Uterus (tissue), 4 donors: ENCODE measurements around the gene WWOX. TPM values are rescaled to one million over a fixed set of nuclear protein-coding genes. Genes with fewer than 3 reads are reported as not detected.

Experiments
- DNase-seq, 2 donors: peaks; one replicate each; pipeline ENCODE4 v3.0.0-alpha.2; 2019 to 2020
- H3K27ac ChIP-seq, 2 donors: fragments of 200-600 bp; sonication (generic); 1 replicate in 1 of 2; 2 replicates in 1 of 2; pipeline ENCODE4 v1.5.1; 2016 to 2018
- H3K27me3 ChIP-seq, 2 donors: fragments of 200-600 bp; sonication (generic); one replicate each; pipeline ENCODE4 v1.5.1; 2018 to 2019; ENCODE audit warnings: control low read depth in 1 of 2
- H3K36me3 ChIP-seq, 2 donors: fragments of 200-600 bp; sonication (generic); one replicate each; pipeline ENCODE4 v1.5.1; 2019; ENCODE audit warnings: control low read depth in 1 of 2
- H3K4me1 ChIP-seq, 2 donors: fragments of 200-600 bp; sonication (generic); one replicate each; pipeline ENCODE4 v1.5.1; 2018 to 2019; ENCODE audit warnings: control low read depth in 1 of 2
- H3K4me3 ChIP-seq, 2 donors: fragments of 200-600 bp; sonication (generic); 1 replicate in 1 of 2; 2 replicates in 1 of 2; pipeline ENCODE4 v1.5.1; 2018 to 2019; ENCODE audit warnings: mild to moderate bottlenecking in 1 of 2
- H3K9me3 ChIP-seq, 2 donors: fragments of 200-600 bp; sonication (generic); one replicate each; pipeline ENCODE4 v1.5.1; 2019; ENCODE audit warnings: control low read depth in 1 of 2
- POLR2A ChIP-seq, 2 donors: fragments of 450-650 bp; IDR thresholded peaks; one replicate each; pipeline ENCODE4 v1.6.1; 2016; ENCODE audit warnings: antibody characterized with exemption in 2 of 2, mild to moderate bottlenecking in 1 of 2, moderate library complexity in 1 of 2
- intact Hi-C: fragments of 100-400 bp; cut with DNase I; formaldehyde crosslinking; loops from one replicate; pipeline ENCODE4 v1.15.1; 2023; ENCODE audit warnings: low total_unique reads
- total RNA-seq, 4 donors: library from RNA; depleted of rRNA in 3 of 4; stranded (reverse); fragments of >200 nt in 3 of 4; gene quantifications; one replicate each; pipeline versions ENCODE4 v1.1.0 to v1.2.4, GENCODE V29; 2014 to 2023
- TF ChIP-seq, protein P1 (sequence below), 4 experiments: fragments of 200-600 bp in 2 of 4; fragments of 450-650 bp in 2 of 4; sonication (generic) in 2 of 4; IDR thresholded peaks; one replicate each; pipeline ENCODE4 v1.5.1; 2016 to 2019; ENCODE audit warnings: antibody characterized with exemption in 4 of 4, mild to moderate bottlenecking in 2 of 4, moderate library complexity in 1 of 4
- donor health status: DM: yes; HTN: yes; CAD: no.

WWOX gene
- total RNA-seq, 4 donors from 2014 or later: 34.1 to 99.9 (median 55.8) TPM

DNA sequence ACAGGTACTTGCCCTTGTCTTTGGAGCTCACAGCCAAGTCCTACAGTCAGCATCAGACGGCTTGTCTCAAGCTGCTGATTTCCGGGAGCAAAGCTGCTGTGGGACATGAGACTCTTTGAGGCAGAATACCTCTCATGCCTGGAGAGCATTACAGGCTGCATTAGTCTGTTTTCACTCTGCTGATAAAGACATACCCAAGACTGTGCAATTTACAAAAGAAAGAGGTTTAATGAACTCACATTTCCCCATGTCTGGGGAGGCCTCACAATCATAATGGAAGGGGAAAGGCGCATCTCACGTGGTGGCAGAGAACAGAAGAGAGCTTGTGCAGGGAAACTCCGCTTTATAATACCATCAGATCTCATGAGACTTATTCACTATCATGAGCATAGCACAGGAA is 661.2 kb downstream of the WWOX start:
- Histone ChIP-seq H3K9me3 (no peaks in the 10 kb centered on the region), H3K4me3 (no peak overlapping the region), H3K36me3 (no peaks in the 10 kb centered on the region), H3K4me1 (no peaks in the 10 kb centered on the region), H3K27me3 (no peaks in the 10 kb centered on the region), H3K27ac (no peak overlapping the region)
- intact Hi-C loops: no loop called here
- DNase-seq: no peak
- TF ChIP-seq POLR2A (IDR thresholded peaks at IDR 0.05): no peak
- TF ChIP-seq, protein P1, sequence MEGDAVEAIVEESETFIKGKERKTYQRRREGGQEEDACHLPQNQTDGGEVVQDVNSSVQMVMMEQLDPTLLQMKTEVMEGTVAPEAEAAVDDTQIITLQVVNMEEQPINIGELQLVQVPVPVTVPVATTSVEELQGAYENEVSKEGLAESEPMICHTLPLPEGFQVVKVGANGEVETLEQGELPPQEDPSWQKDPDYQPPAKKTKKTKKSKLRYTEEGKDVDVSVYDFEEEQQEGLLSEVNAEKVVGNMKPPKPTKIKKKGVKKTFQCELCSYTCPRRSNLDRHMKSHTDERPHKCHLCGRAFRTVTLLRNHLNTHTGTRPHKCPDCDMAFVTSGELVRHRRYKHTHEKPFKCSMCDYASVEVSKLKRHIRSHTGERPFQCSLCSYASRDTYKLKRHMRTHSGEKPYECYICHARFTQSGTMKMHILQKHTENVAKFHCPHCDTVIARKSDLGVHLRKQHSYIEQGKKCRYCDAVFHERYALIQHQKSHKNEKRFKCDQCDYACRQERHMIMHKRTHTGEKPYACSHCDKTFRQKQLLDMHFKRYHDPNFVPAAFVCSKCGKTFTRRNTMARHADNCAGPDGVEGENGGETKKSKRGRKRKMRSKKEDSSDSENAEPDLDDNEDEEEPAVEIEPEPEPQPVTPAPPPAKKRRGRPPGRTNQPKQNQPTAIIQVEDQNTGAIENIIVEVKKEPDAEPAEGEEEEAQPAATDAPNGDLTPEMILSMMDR (IDR thresholded peaks at IDR 0.05): no peak

DNA sequence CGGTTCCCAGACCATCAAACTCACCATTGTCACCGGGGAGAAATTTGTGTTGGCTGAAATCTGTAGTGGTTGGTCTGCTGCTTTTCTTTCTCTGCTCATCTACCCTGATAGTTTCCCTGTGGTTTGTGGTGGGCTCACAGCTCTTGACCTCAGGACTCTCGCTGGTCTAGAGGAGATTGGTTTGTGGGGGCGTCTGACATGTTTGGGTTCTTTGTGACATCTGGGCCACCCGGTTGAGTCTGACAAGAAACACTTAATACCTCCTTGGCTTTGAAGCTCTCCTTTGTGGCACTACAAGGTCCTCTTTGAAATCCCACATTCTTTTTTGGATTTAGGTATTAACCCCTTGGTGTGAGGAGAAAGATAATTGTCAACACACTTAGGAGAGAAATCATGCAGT is 662.0 kb downstream of the WWOX start:
- Histone ChIP-seq H3K9me3 (no peaks in the 10 kb centered on the region), H3K27ac (no peak overlapping the region), H3K4me1 (no peaks in the 10 kb centered on the region), H3K4me3 (no peak overlapping the region), H3K27me3 (no peaks in the 10 kb centered on the region), H3K36me3 (no peaks in the 10 kb centered on the region)
- intact Hi-C loops: no loop called here
- TF ChIP-seq, protein P1 (IDR thresholded peaks at IDR 0.05): no peak
- no peak for TF ChIP-seq POLR2A (IDR thresholded peaks at IDR 0.05)
- DNase-seq: no peak

DNA sequence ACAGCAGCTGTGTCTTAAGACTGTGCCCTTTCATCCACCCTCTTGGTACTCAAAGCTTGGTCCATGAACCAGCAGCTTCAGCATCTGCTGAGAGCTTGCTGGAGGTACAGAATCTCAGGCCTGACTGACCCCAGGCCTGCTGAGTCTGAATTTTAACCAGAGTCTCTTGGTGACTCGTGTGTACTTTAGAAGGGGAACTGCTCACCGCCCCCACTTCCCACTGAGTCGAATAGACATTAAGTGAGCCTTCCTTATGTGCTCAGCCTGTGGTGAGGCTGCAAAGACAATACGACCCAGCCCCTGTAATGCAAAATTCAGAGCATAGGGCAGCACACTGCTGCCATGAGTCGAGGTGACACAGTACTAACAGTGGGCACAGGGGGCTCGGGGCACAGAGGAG is 662.8 kb downstream of the WWOX start:
- TF ChIP-seq POLR2A (IDR thresholded peaks at IDR 0.05): no peak
- TF ChIP-seq, protein P1 (IDR thresholded peaks at IDR 0.05): no peak
- intact Hi-C loops: no loop called here

DNA sequence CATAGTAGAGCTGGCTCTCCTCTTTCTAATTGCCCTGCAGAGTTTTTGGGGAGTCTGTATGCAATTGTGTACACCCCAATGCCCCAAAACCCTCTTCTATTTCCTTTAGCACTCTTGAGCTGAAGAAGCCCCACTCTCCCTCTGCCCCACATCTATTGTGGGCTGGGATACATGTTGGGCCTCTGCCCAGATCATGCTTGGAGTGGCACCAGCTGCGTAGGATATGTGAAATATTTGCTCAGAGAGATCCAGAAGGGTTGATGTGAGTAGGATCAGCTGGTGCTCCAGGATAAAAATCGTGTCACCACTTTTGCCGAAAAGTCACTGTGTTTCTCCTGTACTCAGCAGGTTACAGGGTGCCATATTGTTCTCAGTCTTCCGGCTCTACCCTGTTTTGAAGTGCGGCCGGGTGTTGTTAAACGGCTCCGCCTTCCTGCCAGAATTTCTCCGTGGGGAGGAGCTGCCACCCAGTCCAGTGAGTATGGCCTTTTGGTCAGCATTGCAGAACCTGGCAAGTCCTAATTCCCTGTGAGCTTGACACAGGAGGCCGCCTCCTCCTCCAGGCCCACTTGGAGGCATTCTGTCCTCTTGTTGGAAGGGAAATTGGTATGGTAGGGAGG is 664.5 kb downstream of the WWOX start:
- no peak for TF ChIP-seq POLR2A (IDR thresholded peaks at IDR 0.05)
- TF ChIP-seq, protein P1 (IDR thresholded peaks at IDR 0.05): no peak
- Histone ChIP-seq H3K36me3 (no peaks in the 10 kb centered on the region), H3K27ac (no peak overlapping the region), H3K4me1 (no peaks in the 10 kb centered on the region), H3K27me3 (no peaks in the 10 kb centered on the region), H3K4me3 (no peak overlapping the region), H3K9me3 (no peaks in the 10 kb centered on the region)
- intact Hi-C loops: no loop called here
- no peak for DNase-seq

More for the DNA sequence above, 662.8 kb downstream of the WWOX start:
- no peak for DNase-seq
- Histone ChIP-seq H3K9me3 (no peaks in the 10 kb centered on the region), H3K36me3 (no peaks in the 10 kb centered on the region), H3K4me3 (no peak overlapping the region), H3K4me1 (no peaks in the 10 kb centered on the region), H3K27me3 (no peaks in the 10 kb centered on the region), H3K27ac (no peak overlapping the region)

DNA sequence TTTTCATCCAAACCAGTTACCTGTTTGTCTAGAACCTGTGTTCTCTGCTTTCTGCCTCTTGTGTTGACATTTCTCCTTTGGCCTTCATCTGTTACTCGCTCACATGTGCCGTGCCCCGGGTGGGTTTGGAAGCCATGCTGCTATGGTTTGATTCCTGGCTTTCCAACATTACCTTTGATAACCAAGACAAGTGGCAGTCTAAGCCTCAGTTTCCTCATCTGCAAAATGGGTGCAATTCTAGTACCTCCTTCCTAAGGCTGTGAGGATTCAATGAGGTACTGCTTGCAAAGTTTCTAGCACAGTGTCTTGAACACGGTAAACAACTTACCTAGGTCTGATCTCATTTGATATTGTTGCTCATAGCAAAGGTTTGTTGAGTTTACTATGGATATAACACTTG is 665.0 kb downstream of the WWOX start:
- no peaks in the 10 kb centered on the region for H3K9me3 ChIP-seq
- intact Hi-C loops: no loop called here
- no peak overlapping the region for H3K4me3 ChIP-seq
- H3K36me3 ChIP-seq: no peaks in the 10 kb centered on the region
- no peak for DNase-seq
- no peak overlapping the region for H3K27ac ChIP-seq
- H3K27me3 ChIP-seq: no peaks in the 10 kb centered on the region
- H3K4me1 ChIP-seq: no peaks in the 10 kb centered on the region
- TF ChIP-seq POLR2A (IDR thresholded peaks at IDR 0.05): no peak
- TF ChIP-seq, protein P1 (IDR thresholded peaks at IDR 0.05): no peak
